AG09319 (cell line): ENCODE measurements around the gene CD200.
A peak's percentile ranks its signal among the peaks of the same experiment; 100 is the strongest.

ENCODE experiments used
- DNase-seq: peaks from one replicate; pipeline ENCODE4 v3.0.0-alpha.2; 2010; ENCODE audit warnings: low read depth; ENCODE audit errors: extremely low read depth
- TF ChIP-seq, protein P1 (sequence below): IDR thresholded peaks from 2 replicates; pipeline ENCODE4 v1.5.1; 2011; ENCODE audit warnings: low read depth, mild to moderate bottlenecking, inconsistent platforms, low read length, moderate library complexity

Gene CD200

DNA sequence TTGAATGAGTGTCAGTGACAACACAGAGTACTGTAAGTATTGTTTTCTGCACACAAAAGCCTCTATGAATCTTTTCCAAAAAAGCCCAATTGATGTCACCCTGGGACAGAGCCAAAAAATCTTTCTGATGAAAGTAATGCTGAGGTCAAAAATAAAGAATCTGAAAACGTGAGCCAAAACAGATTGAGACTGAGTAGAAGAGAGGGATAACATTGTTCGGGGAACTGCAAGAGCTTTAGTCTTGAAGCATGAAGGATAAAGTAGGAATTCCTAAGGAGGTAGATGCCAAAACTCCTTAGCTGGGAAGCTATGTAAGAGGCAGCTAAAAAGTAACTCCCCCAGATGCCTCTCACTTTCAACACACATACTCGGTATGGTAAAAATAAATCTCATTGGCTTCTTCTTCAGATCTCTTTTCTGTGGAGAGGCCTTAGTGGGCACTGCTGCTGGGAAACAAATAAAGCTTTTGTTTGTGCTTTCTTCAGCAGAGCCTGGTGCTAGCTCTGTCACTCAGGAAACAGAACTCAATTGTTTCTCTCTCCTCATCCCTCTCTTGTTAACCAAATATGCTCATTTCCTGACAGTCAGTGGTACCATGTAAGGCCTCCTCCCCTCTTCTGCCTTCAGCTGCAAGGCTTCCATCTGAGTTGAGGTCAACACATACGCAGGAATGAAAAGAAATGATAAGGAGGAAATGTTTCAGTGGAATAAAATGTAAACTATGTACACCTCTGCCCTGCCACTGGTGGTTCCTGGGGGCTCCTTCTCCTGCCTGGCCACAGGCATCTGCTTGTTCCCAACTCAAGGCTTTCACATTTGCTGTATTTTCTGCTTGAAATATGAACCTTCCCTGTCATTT, 58.1 kb downstream of the CD200 start:
- TF ChIP-seq, protein P1, sequence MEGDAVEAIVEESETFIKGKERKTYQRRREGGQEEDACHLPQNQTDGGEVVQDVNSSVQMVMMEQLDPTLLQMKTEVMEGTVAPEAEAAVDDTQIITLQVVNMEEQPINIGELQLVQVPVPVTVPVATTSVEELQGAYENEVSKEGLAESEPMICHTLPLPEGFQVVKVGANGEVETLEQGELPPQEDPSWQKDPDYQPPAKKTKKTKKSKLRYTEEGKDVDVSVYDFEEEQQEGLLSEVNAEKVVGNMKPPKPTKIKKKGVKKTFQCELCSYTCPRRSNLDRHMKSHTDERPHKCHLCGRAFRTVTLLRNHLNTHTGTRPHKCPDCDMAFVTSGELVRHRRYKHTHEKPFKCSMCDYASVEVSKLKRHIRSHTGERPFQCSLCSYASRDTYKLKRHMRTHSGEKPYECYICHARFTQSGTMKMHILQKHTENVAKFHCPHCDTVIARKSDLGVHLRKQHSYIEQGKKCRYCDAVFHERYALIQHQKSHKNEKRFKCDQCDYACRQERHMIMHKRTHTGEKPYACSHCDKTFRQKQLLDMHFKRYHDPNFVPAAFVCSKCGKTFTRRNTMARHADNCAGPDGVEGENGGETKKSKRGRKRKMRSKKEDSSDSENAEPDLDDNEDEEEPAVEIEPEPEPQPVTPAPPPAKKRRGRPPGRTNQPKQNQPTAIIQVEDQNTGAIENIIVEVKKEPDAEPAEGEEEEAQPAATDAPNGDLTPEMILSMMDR: no peak
- DNase-seq: peak; percentile 55

DNA sequence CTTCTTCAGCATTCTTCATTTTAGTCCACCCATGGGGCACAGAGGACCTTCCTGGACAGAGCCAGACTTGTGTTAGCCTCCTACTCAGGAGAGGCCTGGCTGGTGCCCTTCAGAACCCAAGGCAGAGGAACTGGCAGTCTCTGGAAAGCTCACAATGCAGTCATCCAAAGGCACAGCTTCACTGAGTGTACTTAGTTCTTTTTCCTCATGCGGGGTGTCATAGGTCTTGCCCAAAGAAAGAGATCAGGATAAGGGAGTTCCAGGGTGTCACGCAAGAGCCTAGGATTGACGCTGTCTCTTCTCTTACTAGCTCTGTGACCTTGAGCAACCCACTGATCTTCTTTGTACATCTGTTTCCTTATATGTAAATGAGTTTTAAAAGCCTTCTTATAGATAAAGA, 58.7 kb downstream of the CD200 start:
- no peak for DNase-seq
- TF ChIP-seq, protein P1: no peak

DNA sequence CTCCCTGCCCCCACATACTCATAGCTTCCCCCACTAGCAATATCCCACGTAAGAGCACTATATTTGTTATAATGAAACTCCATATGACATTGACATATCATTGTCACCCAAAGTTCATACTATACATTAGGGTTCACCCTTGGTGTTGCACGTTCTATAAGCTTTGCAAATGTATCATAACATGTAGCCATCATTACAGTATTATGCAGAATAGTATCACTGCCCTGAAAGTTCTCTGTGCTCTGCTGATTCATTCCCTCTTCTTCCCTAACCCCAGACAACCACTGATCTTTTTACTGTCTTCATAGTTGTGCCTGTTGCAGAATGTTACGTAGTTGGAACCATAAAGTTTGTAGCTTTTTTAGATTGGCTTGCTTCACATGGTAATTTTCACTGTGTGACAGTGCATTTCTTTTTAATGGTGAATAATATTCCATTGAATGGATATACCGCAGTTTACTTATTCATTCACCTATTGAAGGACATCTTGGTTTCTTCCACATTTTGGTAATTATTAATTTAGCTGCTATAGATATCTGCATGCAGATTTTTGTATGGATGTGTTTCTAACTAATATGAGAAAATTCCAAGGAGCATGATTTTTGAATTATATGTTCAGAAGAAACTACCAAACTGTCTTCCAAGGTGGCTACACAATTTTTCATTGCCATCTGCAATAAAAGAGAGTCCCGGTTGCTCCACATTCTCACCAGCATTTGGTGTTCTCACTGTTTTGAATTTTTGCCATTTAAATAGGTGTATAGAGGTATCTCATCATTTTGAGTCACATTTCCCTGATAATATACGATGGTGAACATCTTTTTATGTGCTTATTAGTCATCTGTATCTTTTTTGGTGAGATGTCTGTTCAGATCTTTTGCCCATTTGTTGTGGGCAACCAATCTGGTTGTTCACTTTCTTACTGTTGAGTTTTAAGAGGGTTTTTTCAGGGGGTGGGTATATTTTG, 59.7 kb downstream of the CD200 start:
- TF ChIP-seq, protein P1: no peak
- no peak for DNase-seq

DNA sequence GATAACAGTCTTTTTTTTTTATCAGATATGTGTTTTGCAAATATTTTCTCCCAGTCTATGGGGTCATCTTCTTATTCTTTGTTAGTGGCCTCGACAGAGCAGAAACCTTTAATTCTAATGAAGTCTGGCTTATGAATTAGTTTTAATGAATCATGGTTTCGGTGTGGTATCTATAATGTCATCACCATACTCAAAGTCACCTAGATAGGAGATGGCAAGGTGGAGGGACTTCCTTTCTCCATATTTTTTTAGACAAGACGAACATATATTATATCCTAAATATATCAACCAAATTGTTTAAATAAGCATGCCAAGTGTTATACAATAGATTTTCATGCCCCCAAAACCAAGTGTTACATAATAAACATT, 60.4 kb downstream of the CD200 start:
- no peak for DNase-seq
- TF ChIP-seq, protein P1: no peak

DNA sequence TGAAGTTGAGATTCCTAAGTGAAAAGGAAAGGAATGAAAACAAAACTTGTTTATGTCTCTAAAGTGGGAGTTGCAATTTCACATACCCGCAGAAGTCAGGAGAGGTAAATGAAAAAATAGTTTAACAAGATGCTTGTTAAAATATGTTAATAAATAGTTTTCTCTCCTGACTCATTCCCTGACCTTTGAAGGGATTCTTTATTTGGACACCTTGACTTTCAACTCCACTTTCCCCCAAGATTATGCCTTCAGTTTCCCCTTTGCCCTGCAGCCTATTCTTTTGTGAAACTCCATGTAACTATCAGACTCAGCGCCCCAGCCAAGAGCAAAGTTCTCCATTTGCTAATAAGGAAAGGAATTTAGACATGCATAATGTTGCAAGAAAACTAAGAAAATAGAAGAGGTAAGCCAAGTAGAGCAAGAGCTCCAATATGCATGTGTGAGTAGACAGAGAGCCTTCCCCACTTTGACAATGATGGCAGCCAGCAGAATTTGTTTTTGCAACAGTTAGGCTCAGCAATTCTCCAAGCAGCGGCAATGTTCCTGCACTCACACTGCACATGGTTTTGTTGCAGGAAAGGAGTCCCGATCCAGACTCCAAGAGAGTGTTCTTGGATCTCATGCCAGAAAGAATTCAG, 61.2 kb downstream of the CD200 start:
- TF ChIP-seq, protein P1: no peak
- DNase-seq: no peak

DNA sequence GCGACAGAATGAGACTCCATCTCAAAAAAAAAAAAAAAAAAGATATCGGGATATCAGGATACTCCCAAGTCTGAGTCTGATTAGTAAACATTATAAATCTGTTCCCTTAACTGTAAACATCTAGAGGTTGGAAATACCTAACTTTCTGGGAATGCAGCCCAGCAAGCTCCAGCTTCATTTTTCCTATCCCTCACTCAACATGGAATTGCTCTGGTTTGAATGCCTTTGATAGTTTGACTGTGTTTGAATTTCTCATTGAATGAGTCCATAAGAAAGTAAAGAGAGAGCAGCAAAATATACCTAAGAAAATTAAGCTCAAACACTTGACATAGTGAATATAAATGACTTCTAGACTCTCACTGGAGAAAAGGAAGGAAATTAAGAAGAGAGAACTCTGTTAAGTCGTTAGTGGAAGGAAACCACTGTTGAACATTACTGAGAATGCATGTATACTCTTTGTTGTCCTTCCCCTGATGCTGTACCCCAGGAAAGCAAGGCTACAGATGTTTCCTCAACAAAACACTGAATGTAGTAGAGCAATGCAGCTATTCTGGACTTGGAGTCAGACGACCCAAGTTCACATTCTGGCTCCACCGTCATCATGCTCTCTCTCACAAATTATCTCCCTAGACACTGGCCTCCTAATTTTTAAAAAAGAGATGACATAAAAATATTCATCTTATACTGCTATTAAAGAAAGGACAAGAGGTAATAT, 62.4 kb downstream of the CD200 start:
- peak; percentile 20 for DNase-seq
- TF ChIP-seq, protein P1: no peak
